Mammary epithelial cell (primary cell): ENCODE data around the gene DNAH7.

Experiments used
- EZH2 ChIP-seq: IDR thresholded peaks from 2 replicates; pipeline ENCODE4 v1.6.1; 2012; ENCODE audit warnings: low read length, inconsistent platforms, borderline replicate concordance
- TF ChIP-seq, protein P1 (sequence below), 2 donors: IDR thresholded peaks in 1 of 2; conservative IDR thresholded peaks in 1 of 2; 2 replicates each; pipeline ENCODE4 v1.5.1; 2011 to 2012; ENCODE audit warnings: inconsistent platforms in 2 of 2, low read length in 2 of 2, mild to moderate bottlenecking in 2 of 2, control low read depth in 1 of 2, low read depth in 1 of 2; ENCODE audit not compliant: insufficient read depth in 1 of 2; ENCODE audit errors: extremely low read depth in 1 of 2

DNA sequence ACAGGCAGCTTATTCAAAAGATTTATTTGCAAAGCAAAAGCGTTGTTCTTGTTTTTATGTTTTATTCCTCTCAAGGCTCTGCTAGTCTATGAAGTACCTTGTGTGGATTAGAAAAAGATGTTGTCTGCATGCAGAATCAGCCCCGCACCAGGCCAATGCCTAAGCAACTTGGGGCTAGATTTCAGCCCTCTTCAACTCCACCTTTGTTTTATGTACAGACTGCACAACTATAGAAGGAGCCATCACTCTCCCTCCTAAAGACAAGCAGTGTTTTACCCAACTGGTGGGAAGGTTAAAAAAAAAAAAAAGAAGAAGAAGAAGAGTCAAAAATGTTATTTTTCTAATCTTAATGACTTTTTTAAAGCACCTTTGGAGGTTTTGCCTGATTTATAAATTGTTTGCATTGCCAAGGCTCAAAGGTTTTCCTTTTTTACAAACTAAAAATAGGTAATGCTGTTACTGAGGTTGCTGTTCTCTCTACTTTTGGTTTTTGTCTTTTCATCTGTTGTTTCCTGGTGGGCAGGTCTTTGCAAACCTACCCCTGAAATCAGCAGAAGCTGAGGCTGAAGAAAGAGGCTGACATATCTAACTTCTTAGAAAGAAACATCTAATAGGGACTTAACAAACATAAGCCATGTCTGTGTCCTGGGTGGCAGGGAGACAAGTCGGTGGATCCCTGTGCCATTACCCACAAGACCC, 247.6 kb downstream of the DNAH7 start:
- TF ChIP-seq, protein P1, sequence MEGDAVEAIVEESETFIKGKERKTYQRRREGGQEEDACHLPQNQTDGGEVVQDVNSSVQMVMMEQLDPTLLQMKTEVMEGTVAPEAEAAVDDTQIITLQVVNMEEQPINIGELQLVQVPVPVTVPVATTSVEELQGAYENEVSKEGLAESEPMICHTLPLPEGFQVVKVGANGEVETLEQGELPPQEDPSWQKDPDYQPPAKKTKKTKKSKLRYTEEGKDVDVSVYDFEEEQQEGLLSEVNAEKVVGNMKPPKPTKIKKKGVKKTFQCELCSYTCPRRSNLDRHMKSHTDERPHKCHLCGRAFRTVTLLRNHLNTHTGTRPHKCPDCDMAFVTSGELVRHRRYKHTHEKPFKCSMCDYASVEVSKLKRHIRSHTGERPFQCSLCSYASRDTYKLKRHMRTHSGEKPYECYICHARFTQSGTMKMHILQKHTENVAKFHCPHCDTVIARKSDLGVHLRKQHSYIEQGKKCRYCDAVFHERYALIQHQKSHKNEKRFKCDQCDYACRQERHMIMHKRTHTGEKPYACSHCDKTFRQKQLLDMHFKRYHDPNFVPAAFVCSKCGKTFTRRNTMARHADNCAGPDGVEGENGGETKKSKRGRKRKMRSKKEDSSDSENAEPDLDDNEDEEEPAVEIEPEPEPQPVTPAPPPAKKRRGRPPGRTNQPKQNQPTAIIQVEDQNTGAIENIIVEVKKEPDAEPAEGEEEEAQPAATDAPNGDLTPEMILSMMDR (conservative IDR thresholded peaks at IDR 0.05 in 1 of 2, IDR thresholded peaks at IDR 0.05 in 1 of 2; ENCODE audit: extremely low read depth in 1 of 2, insufficient read depth in 1 of 2, low read depth in 1 of 2, low read length in 2 of 2): no peak
- no peak for TF ChIP-seq EZH2
